HEK293 (cell line): ENCODE data around the gene BTBD3.

Source experiments
- CTCF ChIA-PET: fragments of 350-600 bp; formaldehyde crosslinking; extraction: SDS; loops from one replicate; lab custom pipeline; 2021; ENCODE audit warnings: antibody characterized with exemption; lab: Yijun Ruan, JAX
- POLR2A ChIA-PET: fragments of 300-600 bp; formaldehyde crosslinking; extraction: SDS; loops from one replicate; lab custom pipeline; 2020; ENCODE audit warnings: antibody characterized with exemption, inconsistent platforms; lab: Yijun Ruan, JAX
- H3K27ac ChIP-seq: fragments of 200-500 bp; sonication (Bioruptor generic); 2 replicates; pipeline ENCODE4 v1.5.1; 2014; ENCODE audit warnings: low read depth, low read length, control low read depth, inconsistent platforms; ENCODE audit errors: extremely low read depth
- H3K36me3 ChIP-seq, 2 experiments: fragments of 200-500 bp in 1 of 2; sonication (Bioruptor generic) in 1 of 2; 1 replicate in 1 of 2; 2 replicates in 1 of 2; pipeline ENCODE4 v1.5.1; 2014 to 2017; ENCODE audit warnings: inconsistent platforms in 2 of 2, low read length in 2 of 2; ENCODE audit not compliant: control insufficient read depth in 2 of 2, insufficient read depth in 1 of 2
- H3K4me1 ChIP-seq: fragments of 200-500 bp; sonication (Bioruptor generic); 2 replicates; pipeline ENCODE4 v1.5.1; 2014; ENCODE audit warnings: mild to moderate bottlenecking, low read length, inconsistent platforms; ENCODE audit not compliant: control insufficient read depth, insufficient read depth
- H3K4me3 ChIP-seq: 2 replicates; pipeline ENCODE4 v1.5.1; 2011; ENCODE audit warnings: low read depth, mild to moderate bottlenecking, control low read depth, low read length, moderate library complexity
- H3K9me3 ChIP-seq: fragments of 200-500 bp; sonication (Bioruptor generic); 2 replicates; pipeline ENCODE4 v1.5.1; 2014; ENCODE audit warnings: low read depth, low read length, inconsistent platforms; ENCODE audit not compliant: control insufficient read depth, insufficient read depth
- ATF2 ChIP-seq: fragments of 450-650 bp; formaldehyde crosslinking; IDR thresholded peaks from 2 replicates; pipeline ENCODE4 v1.5.1; 2016; ENCODE audit warnings: missing biosample characterization, missing genetic modification characterization, low read depth
- EGR2 ChIP-seq: fragments of 450-650 bp; formaldehyde crosslinking; IDR thresholded peaks from 2 replicates; pipeline ENCODE4 v1.5.1; 2016; ENCODE audit warnings: low read depth, missing biosample characterization, missing genetic modification characterization
- GLI2 ChIP-seq: fragments of 450-650 bp; formaldehyde crosslinking; IDR thresholded peaks from 2 replicates; pipeline ENCODE4; 2017; ENCODE audit warnings: missing biosample characterization, missing genetic modification characterization, low read depth, borderline replicate concordance
- KLF16 ChIP-seq: fragments of 450-650 bp; formaldehyde crosslinking; IDR thresholded peaks from 2 replicates; pipeline ENCODE4 v1.5.1; 2017; ENCODE audit warnings: missing biosample characterization, missing genetic modification characterization
- MEIS1 ChIP-seq: sonication (generic); formaldehyde crosslinking; IDR thresholded peaks from 2 replicates; pipeline ENCODE4 v1.8.1; 2022; ENCODE audit warnings: missing genetic modification reagents, mild to moderate bottlenecking, borderline replicate concordance
- PATZ1 ChIP-seq: fragments of 450-650 bp; formaldehyde crosslinking; IDR thresholded peaks from 2 replicates; pipeline ENCODE4 v1.5.1; 2016; ENCODE audit warnings: missing biosample characterization, missing genetic modification characterization
- SP7 ChIP-seq: fragments of 450-650 bp; formaldehyde crosslinking; IDR thresholded peaks from 2 replicates; pipeline ENCODE4 v1.5.1; 2016; ENCODE audit warnings: missing biosample characterization, missing genetic modification characterization
- ZBTB20 ChIP-seq: fragments of 450-650 bp; formaldehyde crosslinking; IDR thresholded peaks from 2 replicates; pipeline ENCODE4 v1.5.1; 2016; ENCODE audit warnings: missing biosample characterization, missing genetic modification characterization
- ZNF132 ChIP-seq: fragments of 450-650 bp; formaldehyde crosslinking; IDR thresholded peaks from 2 replicates; pipeline ENCODE4 v1.5.1; 2017; ENCODE audit warnings: missing biosample characterization, missing genetic modification characterization, borderline replicate concordance
- ZNF140 ChIP-seq: fragments of 450-650 bp; formaldehyde crosslinking; IDR thresholded peaks from 2 replicates; pipeline ENCODE4 v1.5.1; 2016; ENCODE audit warnings: missing biosample characterization, missing genetic modification characterization
- ZNF157 ChIP-seq: fragments of 450-650 bp; formaldehyde crosslinking; IDR thresholded peaks from 2 replicates; pipeline ENCODE4 v1.5.1; 2016; ENCODE audit warnings: missing biosample characterization, missing genetic modification characterization
- ZNF16 ChIP-seq: fragments of 450-650 bp; formaldehyde crosslinking; IDR thresholded peaks from 2 replicates; pipeline ENCODE4 v1.5.1; 2016; ENCODE audit warnings: low read depth, missing biosample characterization, missing genetic modification characterization
- ZNF175 ChIP-seq: fragments of 450-650 bp; formaldehyde crosslinking; IDR thresholded peaks from 2 replicates; pipeline ENCODE4 v1.5.1; 2016; ENCODE audit warnings: missing biosample characterization, missing genetic modification characterization
- ZNF2 ChIP-seq: fragments of 450-650 bp; formaldehyde crosslinking; IDR thresholded peaks from 2 replicates; pipeline ENCODE4 v1.5.1; 2016; ENCODE audit warnings: missing biosample characterization, missing genetic modification characterization
- ZNF24 ChIP-seq: fragments of 450-650 bp; formaldehyde crosslinking; IDR thresholded peaks from 2 replicates; pipeline ENCODE4 v1.5.1; 2016; ENCODE audit warnings: missing biosample characterization, missing genetic modification characterization
- ZNF292 ChIP-seq: fragments of 450-650 bp; formaldehyde crosslinking; IDR thresholded peaks from 2 replicates; pipeline ENCODE4 v1.5.1; 2016; ENCODE audit warnings: low read depth, missing biosample characterization, missing genetic modification characterization, borderline replicate concordance
- ZNF341 ChIP-seq: fragments of 450-650 bp; formaldehyde crosslinking; IDR thresholded peaks from 2 replicates; pipeline ENCODE4; 2016; ENCODE audit warnings: low read depth, missing biosample characterization, missing genetic modification characterization
- ZNF398 ChIP-seq: fragments of 450-650 bp; formaldehyde crosslinking; IDR thresholded peaks from 2 replicates; pipeline ENCODE4 v1.5.1; 2017; ENCODE audit warnings: missing biosample characterization, missing genetic modification characterization
- ZNF404 ChIP-seq: fragments of 450-650 bp; formaldehyde crosslinking; IDR thresholded peaks from 2 replicates; pipeline ENCODE4 v1.5.1; 2017; ENCODE audit warnings: missing biosample characterization, missing genetic modification characterization
- ZNF473 ChIP-seq: fragments of 450-650 bp; formaldehyde crosslinking; IDR thresholded peaks from 2 replicates; pipeline ENCODE4 v1.5.1; 2017; ENCODE audit warnings: missing biosample characterization, missing genetic modification characterization
- ZNF510 ChIP-seq: fragments of 450-650 bp; formaldehyde crosslinking; IDR thresholded peaks from 2 replicates; pipeline ENCODE4 v1.5.1; 2018; ENCODE audit warnings: mild to moderate bottlenecking, missing genetic modification characterization, missing biosample characterization; ENCODE audit not compliant: insufficient replicate concordance
- ZNF521 ChIP-seq: fragments of 450-650 bp; formaldehyde crosslinking; IDR thresholded peaks from 2 replicates; pipeline ENCODE4 v1.5.1; 2017; ENCODE audit warnings: missing biosample characterization, mild to moderate bottlenecking, missing genetic modification characterization
- ZNF549 ChIP-seq: fragments of 450-650 bp; IDR thresholded peaks from 2 replicates; pipeline ENCODE4 v1.5.1; 2018; ENCODE audit warnings: missing biosample characterization, missing genetic modification characterization, mild to moderate bottlenecking, inconsistent platforms, moderate library complexity
- ZNF600 ChIP-seq: fragments of 450-650 bp; formaldehyde crosslinking; IDR thresholded peaks from 2 replicates; pipeline ENCODE4 v1.5.1; 2016; ENCODE audit warnings: missing biosample characterization, missing genetic modification characterization
- ZNF610 ChIP-seq: fragments of 450-650 bp; formaldehyde crosslinking; IDR thresholded peaks from 2 replicates; pipeline ENCODE4 v1.5.1; 2016; ENCODE audit warnings: missing biosample characterization, missing genetic modification characterization, borderline replicate concordance
- ZNF658 ChIP-seq: fragments of 450-650 bp; formaldehyde crosslinking; IDR thresholded peaks from 2 replicates; pipeline ENCODE4; 2016; ENCODE audit warnings: missing biosample characterization, missing genetic modification characterization
- ZNF664 ChIP-seq: fragments of 450-650 bp; formaldehyde crosslinking; IDR thresholded peaks from 2 replicates; pipeline ENCODE4 v1.5.1; 2016; ENCODE audit warnings: missing biosample characterization, missing genetic modification characterization
- ZNF785 ChIP-seq: fragments of 450-650 bp; formaldehyde crosslinking; IDR thresholded peaks from 2 replicates; pipeline ENCODE4 v1.5.1; 2016; ENCODE audit warnings: missing biosample characterization, missing genetic modification characterization
- ZSCAN16 ChIP-seq: fragments of 450-650 bp; formaldehyde crosslinking; IDR thresholded peaks from 2 replicates; pipeline ENCODE4 v1.5.1; 2016; ENCODE audit warnings: missing biosample characterization, missing genetic modification characterization

Gene BTBD3

GRCh38 chr20:11919581-11919980 lies 1.9 kb downstream of the BTBD3 start:
- Histone ChIP-seq H3K36me3 (peaks cover 0 to 34% of the 10 kb centered on the region in 2 experiments), H3K27ac (no peak overlapping the region), H3K4me1 (peaks cover 24% of the 10 kb centered on the region), H3K4me3 (no peak overlapping the region), H3K9me3 (no peaks in the 10 kb centered on the region)
- CTCF ChIA-PET: no interaction called here
- TF ChIP-seq ZNF785 (tag by site-specific recombination): no peak
- TF ChIP-seq PATZ1 (tag by site-specific recombination): no peak
- no peak for TF ChIP-seq ZNF292 (tag by site-specific recombination)
- no peak for TF ChIP-seq ZNF473 (tag by site-specific recombination)
- no peak for TF ChIP-seq KLF16 (tag by site-specific recombination)
- TF ChIP-seq EGR2 (tag by site-specific recombination): no peak
- TF ChIP-seq ZNF521 (tag by site-specific recombination): no peak
- no peak for TF ChIP-seq ZNF341 (tag by site-specific recombination)
- no peak for TF ChIP-seq ATF2
- TF ChIP-seq ZNF510 (tag by site-specific recombination): no peak
- TF ChIP-seq ZBTB20 (tag by site-specific recombination): no peak
- TF ChIP-seq ZNF549 (tag by site-specific recombination): no peak
- no peak for TF ChIP-seq ZNF2 (tag by site-specific recombination)
- TF ChIP-seq ZNF157 (tag by site-specific recombination): no peak
- TF ChIP-seq SP7 (tag by site-specific recombination): no peak
- no peak for TF ChIP-seq ZNF664 (tag by site-specific recombination)
- POLR2A ChIA-PET: no interaction called here

DNA sequence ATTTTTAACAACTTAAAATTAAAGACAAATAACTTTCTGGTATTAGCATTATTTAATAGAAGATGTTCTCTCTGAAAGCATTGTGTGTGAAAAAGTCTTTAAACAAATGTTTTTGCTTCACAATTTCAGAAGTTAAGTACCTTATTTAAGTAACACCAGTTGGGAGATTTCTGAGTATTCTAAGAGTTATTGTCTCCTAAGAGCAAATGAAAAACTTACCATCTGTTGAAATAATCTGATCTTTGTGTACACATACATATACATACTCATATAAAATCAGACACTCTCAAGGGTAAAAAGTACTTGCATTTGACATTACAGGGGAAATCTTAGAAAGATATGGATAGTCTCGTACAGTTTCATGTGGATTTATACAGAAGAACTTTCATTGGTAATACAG lies 2.4 kb downstream of the BTBD3 start:
- TF ChIP-seq ZNF610 (no peak), ZNF600 (tag by site-specific recombination) (no peak), ZNF140 (tag by site-specific recombination) (no peak), MEIS1 (CRISPR knock-in tag) (no peak), ZSCAN16 (tag by site-specific recombination) (no peak), ZNF132 (no peak), ZNF398 (tag by site-specific recombination) (no peak), ZNF24 (tag by site-specific recombination) (no peak), ZNF404 (tag by site-specific recombination) (no peak), ZNF16 (tag by site-specific recombination) (no peak), ZNF175 (tag by site-specific recombination) (no peak), ZNF658 (tag by site-specific recombination) (no peak), GLI2 (tag by site-specific recombination) (no peak)
- Histone ChIP-seq H3K27ac (no peak overlapping the region), H3K9me3 (no peaks in the 10 kb centered on the region), H3K4me3 (no peak overlapping the region), H3K36me3 (peaks cover 0 to 38% of the 10 kb centered on the region in 2 experiments), H3K4me1 (peaks cover 24% of the 10 kb centered on the region)
- POLR2A ChIA-PET: no interaction called here
- CTCF ChIA-PET: interaction anchor here (2.4 kb wide), 1 partner anchor 8 kb away, joined by 8 read pairs; no protein-coding TSS in a partner anchor
